COR-L47 (cell line): ENCODE data around the gene SLC8A3.

Experiments
- DNase-seq: peaks from one replicate; lab custom pipeline; 2025; lab: John Stamatoyannopoulos, UW

The SLC8A3 gene

GRCh38 chr14:70173569-70173968 lies 15.2 kb downstream of the SLC8A3 start:
- no peak for DNase-seq

- no peak for DNase-seq
Observed at GRCh38 chr14:70171726-70172125, 17.0 kb downstream of the SLC8A3 start.

GRCh38 chr14:70170976-70171375 lies 17.8 kb downstream of the SLC8A3 start:
- no peak for DNase-seq

- DNase-seq: no peak
Observed at GRCh38 chr14:70168406-70168805, 20.3 kb downstream of the SLC8A3 start.

GRCh38 chr14:70166530-70167203 lies 22.1 kb downstream of the SLC8A3 start:
- no peak for DNase-seq

GRCh38 chr14:70162358-70162757 lies 26.4 kb downstream of the SLC8A3 start:
- DNase-seq: no peak

GRCh38 chr14:70156592-70156991 lies 32.2 kb downstream of the SLC8A3 start:
- DNase-seq: no peak

GRCh38 chr14:70152704-70153103 lies 36.0 kb downstream of the SLC8A3 start:
- peak; percentile 88 for DNase-seq

- no peak for DNase-seq
Observed at GRCh38 chr14:70152081-70152480, 36.7 kb downstream of the SLC8A3 start.

GRCh38 chr14:70149596-70150165 lies 39.1 kb downstream of the SLC8A3 start:
- DNase-seq: no peak

- DNase-seq: no peak
Observed at GRCh38 chr14:70148911-70149595, 39.7 kb downstream of the SLC8A3 start.

- DNase-seq: no peak
Observed at GRCh38 chr14:70148351-70148750, 40.4 kb downstream of the SLC8A3 start.

- DNase-seq: no peak
Observed at GRCh38 chr14:70144046-70144445, 44.7 kb downstream of the SLC8A3 start.

GRCh38 chr14:70143306-70143705 lies 45.4 kb downstream of the SLC8A3 start:
- no peak for DNase-seq

- DNase-seq: no peak
Observed at GRCh38 chr14:70140614-70141013, 48.1 kb downstream of the SLC8A3 start.

- no peak for DNase-seq
Observed at GRCh38 chr14:70139384-70139783, 49.4 kb downstream of the SLC8A3 start.

GRCh38 chr14:70137788-70138187 lies 51.0 kb downstream of the SLC8A3 start:
- no peak for DNase-seq

- no peak for DNase-seq
Observed at GRCh38 chr14:70133461-70133860, 55.3 kb downstream of the SLC8A3 start.

GRCh38 chr14:70130482-70130881 lies 58.3 kb downstream of the SLC8A3 start:
- DNase-seq: peak; percentile 66

- DNase-seq: no peak
Observed at GRCh38 chr14:70127186-70127585, 61.6 kb downstream of the SLC8A3 start.

- no peak for DNase-seq
Observed at GRCh38 chr14:70123796-70124195, 65.0 kb downstream of the SLC8A3 start.

GRCh38 chr14:70121521-70121920 lies 67.2 kb downstream of the SLC8A3 start:
- no peak for DNase-seq

- DNase-seq: no peak
Observed at GRCh38 chr14:70118064-70118463, 70.7 kb downstream of the SLC8A3 start.
